NT2/D1 (cell line): Measurements from ENCODE around the gene FAM107B.

Source experiments
- SUZ12 ChIP-seq: IDR thresholded peaks from 2 replicates; pipeline ENCODE4 v1.6.1; 2011; ENCODE audit not compliant: insufficient read length, insufficient read depth; ENCODE audit errors: extremely low read depth
- YY1 ChIP-seq: IDR thresholded peaks from 2 replicates; pipeline ENCODE4 v1.6.1; 2011; ENCODE audit not compliant: insufficient read length, insufficient read depth

DNA sequence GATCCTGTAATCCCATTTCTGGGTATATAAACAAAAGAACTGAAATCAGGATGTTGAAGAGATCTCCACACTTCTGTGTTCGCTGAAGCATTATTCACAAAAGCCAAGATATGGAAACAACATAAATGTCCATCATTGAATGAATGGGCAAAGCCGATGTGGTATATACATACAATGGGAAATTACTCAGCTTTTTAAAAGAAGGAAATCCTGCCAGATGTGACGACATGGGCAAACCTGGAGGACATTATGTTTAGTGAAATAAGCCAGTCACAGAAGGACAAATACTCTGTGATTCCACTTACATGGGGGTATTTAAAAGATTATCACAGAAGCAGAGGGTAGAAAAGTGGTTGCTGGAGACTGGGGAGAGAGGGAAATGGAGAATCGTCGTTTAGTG lies 23.9 kb upstream of the FAM107B start:
- TF ChIP-seq SUZ12 (no peak), YY1 (no peak)
